ENCODE measurements around the gene DPYSL3.

- TF ChIP-seq CTCF (IDR thresholded peaks at IDR 0.05) (no peak), ZFX (IDR thresholded peaks at IDR 0.05; ENCODE audit: borderline replicate concordance) (no peak)
These were observed 150.3 kb downstream of the DPYSL3 start for GRCh38 chr5:147359581-147359980.
